DOHH2 (cell line): Measurements from ENCODE around the gene B4GALNT3.
A peak's percentile ranks its signal among the peaks of the same experiment; 100 is the strongest.
"Not testable (repeated sequence)": the region's sequence is repeated elsewhere in the genome, so short reads cannot be mapped to it uniquely, and the experiment has no call there.

Experiments used
- H3F3A ChIP-seq: fragments of 200-600 bp; sonication (generic), shearing (Covaris generic); 2 replicates; pipeline ENCODE4 v1.6.0; 2016; ENCODE audit warnings: antibody characterized with exemption, mild to moderate bottlenecking; ENCODE audit not compliant: control insufficient read depth, insufficient read depth
- H3K27ac ChIP-seq: fragments of 200-600 bp; sonication (generic); 2 replicates; pipeline ENCODE4 v1.5.1; 2014; ENCODE audit warnings: low read depth, mild to moderate bottlenecking, low read length, moderate library complexity
- H3K27me3 ChIP-seq: fragments of 200-600 bp; sonication (generic); 2 replicates; pipeline ENCODE4 v1.6.1; 2014; ENCODE audit warnings: mild to moderate bottlenecking, low read length, mixed read lengths; ENCODE audit not compliant: control insufficient read depth
- H3K36me3 ChIP-seq: fragments of 200-600 bp; sonication (generic); 2 replicates; pipeline ENCODE4 v1.6.1; 2014; ENCODE audit warnings: mild to moderate bottlenecking, low read length, moderate library complexity, mixed read lengths; ENCODE audit not compliant: control insufficient read depth
- H3K4me1 ChIP-seq: fragments of 200-600 bp; sonication (generic); 2 replicates; pipeline ENCODE4 v1.6.1; 2014; ENCODE audit warnings: mild to moderate bottlenecking, low read length, mixed read lengths; ENCODE audit not compliant: control insufficient read depth
- H3K4me2 ChIP-seq: fragments of 200-600 bp; sonication (generic); 2 replicates; pipeline ENCODE4 v1.6.0; 2014; ENCODE audit warnings: mild to moderate bottlenecking, low read length, moderate library complexity
- H3K4me3 ChIP-seq: fragments of 200-600 bp; sonication (generic); 2 replicates; pipeline ENCODE4 v1.5.1; 2014; ENCODE audit warnings: mild to moderate bottlenecking, low read length, mixed read lengths
- H3K79me2 ChIP-seq: fragments of 200-600 bp; sonication (generic); 2 replicates; pipeline ENCODE4 v1.6.1; 2014; ENCODE audit warnings: mild to moderate bottlenecking, low read length, mixed read lengths; ENCODE audit not compliant: control insufficient read depth
- H3K9me2 ChIP-seq: fragments of 200-600 bp; sonication (generic); replicated peaks from 2 replicates; pipeline ENCODE4 v1.6.1; 2014; ENCODE audit warnings: mild to moderate bottlenecking, low read length, mixed read lengths; ENCODE audit not compliant: control insufficient read depth
- H3K9me3 ChIP-seq: fragments of 200-600 bp; sonication (generic); 2 replicates; pipeline ENCODE4 v1.6.1; 2014; ENCODE audit warnings: antibody characterized with exemption, low read length, mixed read lengths; ENCODE audit not compliant: control insufficient read depth, insufficient read depth
- H4K20me1 ChIP-seq: fragments of 200-600 bp; sonication (generic); 2 replicates; pipeline ENCODE4 v1.6.0; 2014; ENCODE audit warnings: low read depth, mild to moderate bottlenecking, antibody characterized with exemption, low read length, moderate library complexity; ENCODE audit not compliant: control insufficient read depth, insufficient read depth
- EZH2phosphoT487 ChIP-seq: fragments of 200-600 bp; sonication (generic); IDR thresholded peaks from 2 replicates; pipeline ENCODE4 v1.6.1; 2017; ENCODE audit warnings: borderline replicate concordance, mild to moderate bottlenecking, antibody characterized with exemption, low read length, moderate library complexity, mixed read lengths
- TF ChIP-seq, protein P1 (sequence below): fragments of 200-600 bp; sonication (generic); IDR thresholded peaks from one replicate; pipeline ENCODE4 v1.5.1; 2014; ENCODE audit warnings: antibody characterized with exemption, mild to moderate bottlenecking, low read depth, low read length; ENCODE audit not compliant: poor library complexity, severe bottlenecking

Gene B4GALNT3

DNA sequence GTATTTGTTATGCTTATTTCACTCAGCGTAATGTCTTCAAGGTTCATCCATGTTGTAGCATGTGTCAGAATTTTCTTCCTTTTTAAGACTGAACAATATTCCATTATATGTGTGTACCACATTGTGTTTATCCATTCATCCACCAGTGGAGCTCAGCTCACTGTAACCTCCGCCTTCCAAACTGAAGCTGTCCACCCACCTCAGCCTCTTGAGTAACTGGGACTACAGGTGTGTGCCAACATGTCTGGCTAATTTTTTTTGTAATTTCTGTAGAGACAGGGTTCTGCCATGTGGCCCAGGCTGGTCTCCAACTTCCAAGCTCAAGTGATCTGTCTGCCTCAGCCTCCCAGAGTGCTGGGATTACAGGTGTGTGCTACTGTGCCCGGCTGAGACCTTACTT, 37.2 kb upstream of the B4GALNT3 start:
- Histone ChIP-seq H3K4me2 (no peak overlapping the region), H3K27ac (no peak overlapping the region), H3K9me3 (no peaks in the 10 kb centered on the region), H4K20me1 (no peaks in the 10 kb centered on the region), H3K79me2 (no peaks in the 10 kb centered on the region), H3K27me3 (no peaks in the 10 kb centered on the region), H3K36me3 (peaks cover 41% of the 10 kb centered on the region), H3K4me3 (no peak overlapping the region), H3F3A (no peaks in the 10 kb centered on the region), H3K9me2 (no peaks in the 10 kb centered on the region), H3K4me1 (no peaks in the 10 kb centered on the region)
- TF ChIP-seq, protein P1, sequence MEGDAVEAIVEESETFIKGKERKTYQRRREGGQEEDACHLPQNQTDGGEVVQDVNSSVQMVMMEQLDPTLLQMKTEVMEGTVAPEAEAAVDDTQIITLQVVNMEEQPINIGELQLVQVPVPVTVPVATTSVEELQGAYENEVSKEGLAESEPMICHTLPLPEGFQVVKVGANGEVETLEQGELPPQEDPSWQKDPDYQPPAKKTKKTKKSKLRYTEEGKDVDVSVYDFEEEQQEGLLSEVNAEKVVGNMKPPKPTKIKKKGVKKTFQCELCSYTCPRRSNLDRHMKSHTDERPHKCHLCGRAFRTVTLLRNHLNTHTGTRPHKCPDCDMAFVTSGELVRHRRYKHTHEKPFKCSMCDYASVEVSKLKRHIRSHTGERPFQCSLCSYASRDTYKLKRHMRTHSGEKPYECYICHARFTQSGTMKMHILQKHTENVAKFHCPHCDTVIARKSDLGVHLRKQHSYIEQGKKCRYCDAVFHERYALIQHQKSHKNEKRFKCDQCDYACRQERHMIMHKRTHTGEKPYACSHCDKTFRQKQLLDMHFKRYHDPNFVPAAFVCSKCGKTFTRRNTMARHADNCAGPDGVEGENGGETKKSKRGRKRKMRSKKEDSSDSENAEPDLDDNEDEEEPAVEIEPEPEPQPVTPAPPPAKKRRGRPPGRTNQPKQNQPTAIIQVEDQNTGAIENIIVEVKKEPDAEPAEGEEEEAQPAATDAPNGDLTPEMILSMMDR: no peak
- TF ChIP-seq EZH2phosphoT487: no peak

DNA sequence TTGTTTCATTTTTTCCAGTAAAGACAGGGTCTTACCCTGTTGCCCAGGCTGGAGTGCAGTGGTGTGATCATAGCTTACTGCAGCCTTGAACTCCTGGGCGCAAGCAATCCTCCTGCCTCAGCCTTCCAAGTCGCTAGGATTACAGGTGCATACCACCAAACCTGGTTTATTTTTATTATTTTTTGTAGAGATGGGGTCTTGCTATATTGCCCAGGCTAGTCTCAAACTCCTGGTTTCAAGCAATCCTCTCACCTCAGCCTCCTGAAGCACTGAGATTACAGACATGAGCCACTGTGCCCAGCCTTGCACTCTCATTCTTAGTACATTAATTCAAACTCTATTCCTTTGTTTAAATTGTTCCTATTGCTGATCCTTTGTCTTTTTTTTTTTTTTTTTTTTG, 24.0 kb upstream of the B4GALNT3 start:
- H3K9me2 ChIP-seq, H3K4me3 ChIP-seq, H4K20me1 ChIP-seq, H3F3A ChIP-seq, H3K9me3 ChIP-seq, H3K4me1 ChIP-seq, H3K27ac ChIP-seq, H3K79me2 ChIP-seq, H3K4me2 ChIP-seq, H3K27me3 ChIP-seq: not testable (repeated sequence)
- peaks cover 58% of the 10 kb centered on the region for H3K36me3 ChIP-seq

DNA sequence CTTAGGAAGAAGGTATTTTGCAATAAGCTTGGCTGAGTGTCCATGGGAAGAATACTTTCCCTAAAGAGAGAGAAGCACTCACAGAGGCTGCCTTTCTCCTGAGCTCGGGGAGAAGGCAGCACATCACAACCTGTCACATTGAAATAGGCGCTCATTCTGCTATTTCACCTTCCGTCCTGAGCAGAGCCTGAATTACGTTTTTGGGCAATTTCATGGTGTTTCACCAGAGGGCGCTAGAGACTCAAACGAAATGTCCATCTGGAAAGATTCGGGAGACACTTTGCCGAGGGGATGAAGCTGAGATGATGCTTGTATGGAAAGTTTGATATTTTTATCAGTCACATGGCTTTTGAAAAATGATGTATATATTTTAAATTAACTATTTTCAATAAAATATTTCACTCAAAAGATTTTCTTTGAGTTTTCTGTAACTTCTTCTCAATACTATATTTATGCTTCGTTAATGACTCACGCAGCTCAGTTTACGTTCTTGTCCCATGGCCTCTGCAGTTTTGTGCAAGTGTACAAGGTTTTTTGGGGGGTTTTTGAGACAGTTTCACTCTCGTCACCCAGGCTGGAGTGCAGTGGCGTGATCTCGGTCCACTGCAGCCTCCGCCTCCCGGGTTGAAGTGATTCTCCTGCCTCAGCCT, 17.4 kb upstream of the B4GALNT3 start:
- Histone ChIP-seq H3K4me2 (no peak overlapping the region), H3F3A (no peaks in the 10 kb centered on the region), H3K9me2 (no peaks in the 10 kb centered on the region), H4K20me1 (no peaks in the 10 kb centered on the region; the same call in 1 of the 2 replicates), H3K4me3 (no peak overlapping the region), H3K4me1 (no peaks in the 10 kb centered on the region), H3K27ac (no peak overlapping the region), H3K79me2 (no peaks in the 10 kb centered on the region), H3K27me3 (no peaks in the 10 kb centered on the region), H3K36me3 (peaks cover 28% of the 10 kb centered on the region), H3K9me3 (no peaks in the 10 kb centered on the region)
- no peak for TF ChIP-seq EZH2phosphoT487
- TF ChIP-seq, protein P1: peak; percentile 67

DNA sequence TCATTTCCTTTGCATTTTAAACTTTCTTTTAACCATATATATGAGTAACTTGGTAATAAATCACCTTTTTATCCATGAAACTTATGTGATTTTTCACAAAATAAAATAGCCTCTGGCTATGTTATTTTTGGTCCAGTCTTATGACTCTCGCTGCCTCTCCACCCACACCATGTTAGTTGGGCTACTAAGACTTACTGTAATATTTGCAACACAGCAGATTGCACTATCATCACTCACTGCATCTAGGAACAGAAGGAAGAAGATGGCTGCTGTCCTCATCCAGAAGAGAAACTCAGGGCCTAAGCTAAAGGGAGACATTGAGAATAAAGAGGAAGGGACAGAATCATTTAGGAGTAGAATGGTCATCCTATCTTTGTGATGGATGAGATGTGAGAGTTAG, 12.6 kb upstream of the B4GALNT3 start:
- peaks cover 1% of the 10 kb centered on the region for H3K36me3 ChIP-seq
- H3K79me2 ChIP-seq: no peaks in the 10 kb centered on the region
- H3K9me3 ChIP-seq: no peaks in the 10 kb centered on the region; the same call in 1 of the 2 replicates
- peaks cover 5% of the 10 kb centered on the region; the same call in 1 of the 2 replicates for H3K27me3 ChIP-seq
- H4K20me1 ChIP-seq: no peaks in the 10 kb centered on the region
- H3K4me1 ChIP-seq: no peaks in the 10 kb centered on the region
- H3K4me3 ChIP-seq: no peak overlapping the region
- TF ChIP-seq, protein P1: no peak
- TF ChIP-seq EZH2phosphoT487: no peak
- no peak overlapping the region for H3K4me2 ChIP-seq
- no peaks in the 10 kb centered on the region for H3K9me2 ChIP-seq
- H3K27ac ChIP-seq: no peak overlapping the region
- no peaks in the 10 kb centered on the region for H3F3A ChIP-seq
